Tibial nerve (tissue), 4 donors: ENCODE results near the gene ITGB7. TPM values are rescaled to one million over a fixed set of nuclear protein-coding genes. Genes with fewer than 3 reads are reported as not detected.

ENCODE experiments used
- DNase-seq, 2 donors: peaks; one replicate each; pipeline ENCODE4 v3.0.0-alpha.2; 2019; ENCODE audit warnings: low spot score in 2 of 2
- H3K27ac ChIP-seq, 4 donors: fragments of 200-600 bp; sonication (generic) in 3 of 4; one replicate each; pipeline ENCODE4 v1.5.1; 2017 to 2019; ENCODE audit warnings: mild to moderate bottlenecking in 1 of 4
- H3K27me3 ChIP-seq, 2 donors: fragments of 200-600 bp; sonication (generic) in 1 of 2; one replicate each; pipeline versions ENCODE4 v1.5.1 to v1.6.0; 2017 to 2019
- H3K36me3 ChIP-seq, 3 donors: fragments of 200-600 bp; sonication (generic); one replicate each; pipeline ENCODE4 v1.5.1; 2018 to 2019
- H3K4me1 ChIP-seq, 4 donors: fragments of 200-600 bp; sonication (generic) in 3 of 4; one replicate each; pipeline ENCODE4 v1.5.1; 2017 to 2019
- H3K4me3 ChIP-seq, 4 donors: fragments of 200-600 bp; sonication (generic) in 3 of 4; one replicate each; pipeline ENCODE4 v1.5.1; 2017 to 2019; ENCODE audit warnings: mild to moderate bottlenecking in 1 of 4, moderate library complexity in 1 of 4
- H3K9me3 ChIP-seq, 4 donors: fragments of 200-600 bp; sonication (generic) in 3 of 4; one replicate each; pipeline ENCODE4 v1.5.1; 2017 to 2019
- CTCF ChIP-seq, 5 experiments: fragments of 200-600 bp in 3 of 5; fragments of 450-650 bp in 2 of 5; sonication (generic) in 3 of 5; IDR thresholded peaks; one replicate each; pipeline ENCODE4 v1.5.1; 2016 to 2019; ENCODE audit warnings: antibody characterized with exemption in 5 of 5, mild to moderate bottlenecking in 3 of 5, moderate library complexity in 2 of 5
- EP300 ChIP-seq, 2 donors: sonication (generic); formaldehyde crosslinking; IDR thresholded peaks; one replicate each; pipeline ENCODE4 v1.6.1; 2017; ENCODE audit warnings: antibody characterized with exemption in 2 of 2, mild to moderate bottlenecking in 1 of 2
- POLR2A ChIP-seq, 2 donors: fragments of 450-650 bp; IDR thresholded peaks; one replicate each; pipeline ENCODE4 v1.6.1; 2017; ENCODE audit warnings: antibody characterized with exemption in 2 of 2, mild to moderate bottlenecking in 2 of 2, moderate library complexity in 2 of 2
- WGBS, 2 donors: methylation state at CpG; one replicate each; pipeline ENCODE4 v1.1.5; 2018; 5-methylcytosine and 5-hydroxymethylcytosine counted together
- total RNA-seq, 4 donors: library from RNA; depleted of rRNA; stranded (reverse); fragments of >200 nt; gene quantifications; one replicate each; pipeline ENCODE4 v1.1.0, GENCODE V29; 2016

The ITGB7 gene
- total RNA-seq, 4 donors from 2014 or later = 3.6 to 15.1 (median 8.9) TPM

- Histone ChIP-seq H3K4me3 (no peak overlapping the region), H3K9me3 (no peaks in the 10 kb centered on the region), H3K4me1 (peaks cover 0 to 25% (median 16%) of the 10 kb centered on the region in 4 donors), H3K27ac (no peak overlapping the region), H3K36me3 (no peaks in the 10 kb centered on the region), H3K27me3 (no peaks in the 10 kb centered on the region)
- no peak for DNase-seq
- WGBS, 2 donors = 52 to 69% methylated on average over 1 of the region's 1 CpG
- TF ChIP-seq POLR2A (IDR thresholded peaks at IDR 0.05) (no peak), EP300 (IDR thresholded peaks at IDR 0.05) (no peak), CTCF (IDR thresholded peaks at IDR 0.05) (no peak)
Observed at GRCh38 chr12:53201177-53201541, 5.9 kb downstream of the ITGB7 start.

- no peak for TF ChIP-seq CTCF (IDR thresholded peaks at IDR 0.05)
- TF ChIP-seq EP300 (IDR thresholded peaks at IDR 0.05) = no peak
- no peak for TF ChIP-seq POLR2A (IDR thresholded peaks at IDR 0.05)
- no peak overlapping the region for H3K4me3 ChIP-seq
- DNase-seq = no peak
- no peaks in the 10 kb centered on the region for H3K27me3 ChIP-seq
- H3K36me3 ChIP-seq = no peaks in the 10 kb centered on the region
- no peak overlapping the region for H3K27ac ChIP-seq
- 69 to 76% methylated on average over 10 of the region's 10 CpGs for WGBS, 2 donors
- no peaks in the 10 kb centered on the region for H3K9me3 ChIP-seq
- peaks cover 0 to 20% (median 14%) of the 10 kb centered on the region in 4 donors for H3K4me1 ChIP-seq
Observed at GRCh38 chr12:53200458-53201176, 6.4 kb downstream of the ITGB7 start.

GRCh38 chr12:53200107-53200457 is 7.0 kb downstream of the ITGB7 start:
- H3K27me3 ChIP-seq = no peaks in the 10 kb centered on the region
- no peaks in the 10 kb centered on the region for H3K9me3 ChIP-seq
- TF ChIP-seq POLR2A (IDR thresholded peaks at IDR 0.05) (no peak), CTCF (IDR thresholded peaks at IDR 0.05) (no peak), EP300 (IDR thresholded peaks at IDR 0.05) (no peak)
- no peak overlapping the region for H3K27ac ChIP-seq
- H3K4me3 ChIP-seq = no peak overlapping the region
- no peak for DNase-seq
- H3K4me1 ChIP-seq = peaks cover 0 to 20% (median 13%) of the 10 kb centered on the region in 4 donors
- H3K36me3 ChIP-seq = no peaks in the 10 kb centered on the region
- 94% methylated on average over 2 of the region's 2 CpGs; no CpG with 5 or more reads in 1 of the 2 donors for WGBS, 2 donors

- 87% methylated on average over 3 of the region's 3 CpGs for WGBS, 2 donors
Observed at GRCh38 chr12:53199700-53200099, 7.4 kb downstream of the ITGB7 start.

More at GRCh38 chr12:53199700-53200099, 7.4 kb downstream of the ITGB7 start:
- Histone ChIP-seq H3K9me3 (no peaks in the 10 kb centered on the region), H3K4me1 (peaks cover 0 to 20% (median 13%) of the 10 kb centered on the region in 4 donors), H3K27me3 (no peaks in the 10 kb centered on the region), H3K4me3 (no peak overlapping the region), H3K36me3 (no peaks in the 10 kb centered on the region), H3K27ac (no peak overlapping the region)
- TF ChIP-seq EP300 (IDR thresholded peaks at IDR 0.05) = no peak
- TF ChIP-seq CTCF (IDR thresholded peaks at IDR 0.05) = no peak
- TF ChIP-seq POLR2A (IDR thresholded peaks at IDR 0.05) = no peak
- no peak for DNase-seq
